ENCODE results near the gene PNPLA7.
"Not testable (repeated sequence)": the region's sequence is repeated elsewhere in the genome, so short reads cannot be mapped to it uniquely, and the experiment has no call there.

Gene PNPLA7

GRCh38 chr9:137411260-137411644, 138.9 kb downstream of the PNPLA7 start:
- no peak for DNase-seq

DNA sequence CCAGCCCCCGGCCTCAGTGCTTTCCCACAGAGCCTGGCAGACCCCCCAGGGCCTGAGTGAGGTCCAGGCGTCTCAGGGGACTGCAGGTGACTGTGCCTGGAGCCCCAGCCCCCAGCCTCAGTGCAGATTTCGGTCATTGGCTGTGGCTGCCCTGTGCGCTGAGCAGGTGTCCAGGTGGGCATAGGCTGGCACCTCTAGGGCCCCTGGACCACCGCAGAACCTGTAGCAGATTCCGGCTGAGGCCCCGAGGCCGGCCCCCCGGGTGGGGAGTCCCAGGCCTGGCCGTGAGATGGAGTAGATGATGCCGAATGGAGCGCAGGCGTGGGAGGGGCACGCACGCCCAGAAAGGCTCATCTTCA, 139.3 kb downstream of the PNPLA7 start:
- DNase-seq, result no peak

- DNase-seq, result not testable (repeated sequence)
Observed at GRCh38 chr9:137410236-137410890, 139.8 kb downstream of the PNPLA7 start.

Data from NCI-H526 treated with DMSO at 0.1 percent for 48 hours (cell line).